ENCODE measurements around the gene MMP23B. TPM values are rescaled to one million over a fixed set of nuclear protein-coding genes. Genes with fewer than 3 reads are reported as not detected.
"Not testable (repeated sequence)": the region's sequence is repeated elsewhere in the genome, so short reads cannot be mapped to it uniquely, and the experiment has no call there.

Gene MMP23B
- total RNA-seq, 1 experiment from 2014 or later, result not detected

- no peak for DNase-seq (ENCODE audit: low spot score)
Measured at GRCh38 chr1:1666526-1666925, 34.6 kb downstream of the MMP23B start.

DNA sequence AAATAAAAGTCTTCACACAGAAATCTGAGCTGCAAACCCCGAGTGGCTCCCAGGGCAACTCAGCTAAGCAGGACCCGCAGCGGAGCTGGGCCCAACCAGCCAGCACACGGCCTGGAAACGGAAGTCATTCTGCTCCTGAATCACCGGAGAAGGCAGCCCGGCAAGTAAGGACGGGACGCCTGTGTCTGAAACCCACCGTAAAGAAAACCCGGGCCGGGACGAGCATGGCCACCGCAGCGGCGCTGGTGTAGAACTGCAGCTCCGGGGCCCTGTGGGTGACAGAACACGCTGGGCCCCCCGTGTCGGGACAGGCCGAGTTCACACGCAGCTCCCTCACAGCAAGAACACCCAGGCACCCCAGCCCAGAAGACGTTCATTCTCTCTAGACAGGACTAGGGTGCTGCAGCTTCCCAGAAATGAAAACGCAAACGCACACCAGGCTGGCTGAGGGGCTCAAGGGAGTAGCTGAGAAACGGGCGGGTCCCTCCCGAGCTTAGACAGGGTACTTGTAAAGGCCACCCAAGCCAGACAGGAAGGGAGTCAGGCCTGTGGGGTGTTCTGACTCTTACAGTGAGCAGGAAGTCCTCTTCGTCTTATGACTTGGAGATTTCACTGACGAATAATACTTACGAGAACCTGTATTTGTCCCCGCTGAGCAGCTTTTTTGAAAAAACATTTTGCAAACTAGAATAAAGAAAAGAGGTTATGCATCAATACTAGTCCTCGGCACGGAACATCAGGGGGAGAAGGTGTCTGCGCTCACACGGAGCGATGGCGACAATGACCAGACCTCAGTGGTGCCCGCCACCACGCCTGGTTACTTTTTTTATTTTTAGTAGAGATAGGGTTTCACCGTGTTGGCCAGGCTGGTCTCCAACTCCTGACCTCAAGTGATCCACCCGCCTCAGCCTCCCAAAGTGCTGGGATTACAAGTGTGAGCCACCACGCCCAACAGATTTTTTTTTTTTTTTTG, 37.8 kb downstream of the MMP23B start:
- no peak for DNase-seq (ENCODE audit: low spot score)

DNA sequence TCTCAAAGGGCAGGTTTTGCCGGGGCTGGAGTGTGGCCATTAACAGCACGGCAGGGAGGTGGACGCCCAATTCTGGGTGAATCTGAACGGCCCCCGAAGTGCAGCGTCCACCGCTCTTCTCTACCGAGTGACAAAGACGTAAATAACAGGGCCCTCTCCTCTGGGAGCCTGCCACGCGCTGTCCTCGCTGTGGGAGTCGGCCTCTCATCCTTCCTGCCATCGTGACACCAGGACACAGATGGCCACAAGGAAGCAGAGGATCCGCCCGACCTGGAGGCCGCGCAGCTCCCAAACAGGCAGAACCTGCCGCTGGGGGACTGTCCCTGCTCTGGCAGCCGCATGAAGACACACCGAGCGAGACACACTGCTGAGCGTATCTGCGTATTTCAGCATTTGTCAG, 38.9 kb downstream of the MMP23B start:
- DNase-seq (ENCODE audit: low spot score), result no peak

DNA sequence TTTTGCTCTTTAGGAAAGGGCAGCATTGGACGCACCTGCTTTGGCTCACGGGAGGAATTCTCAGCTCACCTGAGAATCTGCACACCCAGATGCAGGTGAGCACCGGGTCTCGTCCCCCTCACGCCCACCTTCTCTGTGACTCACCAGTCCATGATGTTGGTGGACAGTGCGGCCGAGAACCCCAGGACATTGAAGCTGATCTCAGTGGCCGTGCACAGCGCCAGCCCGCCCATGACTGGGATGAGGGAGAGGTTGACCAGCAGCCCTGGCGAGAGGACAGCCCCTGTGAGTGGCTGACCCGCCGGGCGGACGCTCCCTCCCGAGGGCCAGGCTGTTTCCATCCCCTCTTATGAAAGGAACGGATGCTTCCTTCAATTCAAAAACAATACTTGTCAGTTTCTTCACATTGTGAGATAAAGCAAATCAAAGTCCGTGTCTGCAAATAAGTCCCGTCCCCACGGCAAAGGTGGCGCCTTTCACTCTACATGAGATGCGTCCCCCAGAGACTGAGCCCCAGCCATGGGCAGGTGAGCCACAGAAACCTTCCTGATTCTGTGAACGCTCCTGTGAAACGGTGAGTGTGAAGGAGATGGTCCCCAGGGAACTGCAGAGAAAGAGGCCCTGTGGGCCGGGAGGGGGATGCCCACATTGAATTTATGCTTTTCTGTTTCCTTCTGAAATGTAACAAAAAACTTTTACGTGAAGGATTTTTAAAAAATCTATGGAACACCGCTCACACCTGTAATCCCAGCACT, 39.6 kb downstream of the MMP23B start:
- DNase-seq (ENCODE audit: low spot score), result no peak

DNA sequence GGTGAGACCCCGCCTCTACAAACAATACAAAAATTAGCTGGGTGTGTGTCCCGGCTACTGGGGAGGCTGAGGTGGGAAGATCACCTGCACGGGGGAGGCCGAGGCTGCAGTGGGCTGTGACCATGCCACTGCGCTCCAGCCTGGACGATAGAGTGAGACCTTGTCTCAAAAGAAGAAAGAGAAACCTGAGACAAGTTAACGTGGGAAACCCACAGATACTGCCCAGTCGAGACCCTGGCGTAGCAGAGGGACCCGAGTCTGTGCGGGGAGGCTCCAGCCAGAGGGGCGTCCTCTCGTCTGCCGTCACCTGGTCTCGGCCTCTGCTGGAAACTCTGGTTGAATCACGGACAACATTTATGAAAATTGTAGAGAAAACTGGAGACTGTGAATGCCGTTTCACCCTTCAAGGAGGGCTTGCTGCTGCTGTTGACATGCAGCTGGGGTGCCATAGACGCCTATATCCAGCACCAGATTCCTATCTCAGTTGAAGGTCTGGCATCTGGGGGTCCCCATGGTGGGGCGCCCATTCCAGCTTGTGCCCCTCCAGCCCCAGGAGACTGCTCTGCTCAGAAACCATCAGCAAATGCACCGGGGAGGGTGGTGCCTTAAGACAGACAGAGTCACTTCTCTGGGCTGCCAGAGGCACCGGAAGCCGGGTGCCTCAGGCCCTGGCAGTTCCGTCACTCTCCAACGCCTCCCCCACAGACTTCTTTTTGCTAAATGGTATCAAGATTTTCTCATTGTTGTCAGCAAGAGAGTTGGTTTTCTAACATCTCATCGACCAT, 40.4 kb downstream of the MMP23B start:
- DNase-seq (ENCODE audit: low spot score), result no peak

DNA sequence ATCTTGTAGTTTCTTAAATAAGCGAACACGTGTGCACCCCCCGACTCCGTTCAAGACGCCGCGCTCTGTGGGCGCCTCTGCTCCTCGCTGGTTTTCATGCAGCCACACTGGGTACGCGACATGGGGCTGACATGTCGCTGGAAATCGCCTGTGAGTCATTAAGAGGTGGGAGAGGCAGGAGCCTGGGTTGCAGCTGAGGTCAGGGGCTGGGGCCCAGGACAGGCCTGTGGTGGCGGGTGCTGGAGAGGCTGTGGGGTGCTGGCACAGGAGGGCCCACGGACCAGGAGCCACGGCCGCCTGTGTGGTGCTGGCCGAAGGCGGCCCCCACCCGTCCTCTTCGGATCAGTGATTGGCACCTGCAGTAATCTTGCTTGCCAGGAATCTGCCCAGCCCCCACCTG, 42.8 kb downstream of the MMP23B start:
- DNase-seq (ENCODE audit: low spot score), result not testable (repeated sequence)

DNA sequence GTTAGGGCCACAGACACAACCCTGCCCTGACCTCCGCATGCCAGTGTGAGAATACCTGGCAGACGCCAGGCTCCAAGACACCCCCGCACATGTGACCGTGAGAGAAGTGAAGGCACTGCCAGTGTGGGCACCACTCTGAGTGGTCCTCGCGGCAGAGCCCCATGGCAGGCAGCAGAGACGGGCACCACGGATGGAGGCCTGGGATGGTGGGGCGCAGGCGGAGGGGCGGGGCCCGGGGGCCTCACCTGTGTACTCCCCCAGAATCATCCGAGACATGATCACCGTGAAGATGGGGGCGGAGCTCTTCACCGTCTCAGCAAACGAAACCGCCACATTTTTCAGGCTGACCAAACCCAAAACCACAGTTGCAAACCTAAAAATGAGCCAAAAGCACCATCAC, 43.2 kb downstream of the MMP23B start:
- DNase-seq (ENCODE audit: low spot score), result not testable (repeated sequence)

DNA sequence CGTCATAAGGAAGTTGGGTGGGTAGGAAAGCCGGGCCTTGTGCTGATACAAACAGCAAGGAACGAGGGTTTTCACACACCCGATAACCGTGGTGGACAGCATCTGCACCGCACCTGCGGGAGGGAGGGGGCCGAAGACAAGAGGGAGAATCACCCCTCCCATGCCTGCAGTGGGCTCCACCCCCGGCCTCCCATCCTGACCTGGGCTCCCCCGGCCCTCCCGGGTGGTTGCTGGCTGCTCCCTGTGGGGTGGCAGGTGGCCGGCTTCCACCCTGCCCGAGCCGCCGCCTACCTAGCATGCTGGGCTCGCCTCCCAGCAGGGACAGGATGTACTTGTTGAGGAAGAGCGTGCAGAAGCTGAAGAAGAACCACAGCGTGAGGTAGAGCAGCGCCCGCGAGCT, 44.1 kb downstream of the MMP23B start:
- not testable (repeated sequence) for DNase-seq (ENCODE audit: low spot score)

DNA sequence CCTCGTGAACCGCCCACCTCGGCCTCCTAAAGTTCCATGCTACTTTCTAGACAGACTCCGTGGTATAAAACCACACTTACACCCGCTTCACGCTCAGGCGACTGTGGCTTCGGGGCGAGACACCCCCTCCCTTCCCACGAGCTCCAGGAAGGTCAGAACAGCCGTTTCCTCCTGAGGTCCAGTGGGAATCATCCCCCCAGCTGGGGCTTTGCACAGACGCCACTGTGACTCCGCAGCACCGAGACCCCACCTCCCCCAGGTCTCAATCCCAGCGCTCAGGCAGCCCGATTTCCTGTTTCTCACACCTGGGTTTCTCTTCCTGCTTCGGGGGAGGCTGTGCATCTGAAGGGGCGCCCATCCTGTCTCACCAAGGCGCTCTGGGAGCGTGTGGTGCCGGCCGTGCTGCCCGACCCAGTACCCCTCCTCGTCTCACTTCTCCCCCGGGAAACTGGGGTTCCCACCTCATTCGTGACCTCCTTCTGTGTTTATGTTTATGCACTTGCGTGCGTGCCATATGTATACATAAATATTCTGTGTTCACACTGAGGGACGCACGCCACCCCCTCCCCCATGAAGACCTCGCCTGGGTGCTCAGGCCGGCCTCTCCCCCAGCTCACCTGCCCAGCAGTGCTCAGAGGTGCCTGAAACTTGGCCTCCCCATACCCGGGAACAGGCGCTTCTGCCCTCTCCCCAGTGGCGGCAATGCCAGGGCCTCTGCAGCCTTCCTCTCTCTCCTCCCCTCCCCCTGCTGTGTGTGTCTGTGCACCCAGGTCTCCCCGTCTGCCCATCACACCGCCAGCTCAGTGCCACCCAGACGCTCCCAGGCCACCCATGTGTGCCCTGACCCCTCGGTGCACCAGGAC, 46.0 kb downstream of the MMP23B start:
- no peak for DNase-seq (ENCODE audit: low spot score)

DNA sequence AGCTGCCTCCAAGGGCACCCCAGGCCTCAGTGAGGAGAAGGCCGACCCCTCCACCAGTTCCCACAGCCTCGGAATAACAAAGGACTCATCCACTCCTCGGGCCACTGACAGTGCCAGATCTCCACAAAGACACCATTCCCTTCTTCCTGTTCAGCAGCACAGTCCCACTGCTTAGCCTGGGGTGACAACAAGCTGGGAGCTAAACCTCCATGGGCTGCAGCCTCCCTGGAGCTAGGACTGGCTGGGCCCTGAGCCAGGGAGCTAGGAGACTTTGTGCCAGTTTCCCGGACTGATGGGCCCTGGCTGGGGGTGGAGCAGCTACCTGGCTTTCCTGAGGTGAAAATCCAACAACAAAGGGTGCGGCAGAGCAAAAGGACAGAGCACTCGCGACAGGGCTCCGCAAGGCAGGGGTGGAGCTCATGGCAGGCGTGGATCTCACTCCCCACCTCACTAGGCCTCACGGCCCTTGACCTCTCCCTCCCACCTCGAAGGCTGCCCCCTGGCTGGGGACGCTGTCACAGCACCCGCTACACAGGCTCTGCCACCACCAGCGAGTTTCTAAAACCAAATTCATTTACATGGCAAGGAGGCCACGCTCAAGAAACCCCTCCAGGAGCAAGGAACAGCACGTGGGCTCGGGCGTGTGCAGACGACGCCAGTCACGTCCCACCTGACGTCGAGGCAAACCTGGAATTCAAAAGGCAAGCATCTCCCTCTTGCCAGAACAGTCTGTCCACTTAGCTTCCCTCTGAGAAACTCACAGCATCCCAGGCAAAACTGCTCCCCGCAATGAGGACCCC, 46.8 kb downstream of the MMP23B start:
- no peak for DNase-seq (ENCODE audit: low spot score)

GRCh38 chr1:1680031-1680911, 48.3 kb downstream of the MMP23B start:
- no peak for DNase-seq (ENCODE audit: low spot score)

DNA sequence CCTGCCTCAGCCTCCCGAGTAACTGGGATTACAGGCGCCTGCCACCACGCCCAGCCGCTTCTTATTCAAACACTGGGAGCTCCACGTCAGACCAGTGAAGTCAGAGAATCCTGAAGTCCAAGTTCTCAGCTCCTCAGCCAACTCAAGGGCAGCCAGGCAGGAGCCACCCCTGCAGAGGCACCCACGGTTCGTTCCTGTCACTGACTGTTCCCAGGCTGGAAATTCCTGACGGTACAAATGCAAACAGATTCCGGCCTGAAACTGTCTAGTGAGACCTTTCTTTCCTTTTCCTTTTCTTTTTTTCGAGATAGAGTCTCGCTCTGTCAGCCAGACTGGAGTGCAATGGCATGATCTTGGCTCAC, 48.9 kb downstream of the MMP23B start:
- no peak for DNase-seq (ENCODE audit: low spot score)

GRCh38 chr1:1683104-1683905, 51.3 kb downstream of the MMP23B start:
- no peak for DNase-seq (ENCODE audit: low spot score)

Other genes with a start within 250 kb of the MMP23B start
- 46.0 and 49.4 TPM in 2 replicates for gene CCNL2, start 232.8 kb upstream of the MMP23B start, total RNA-seq (2014; rRNA removed; shearing (Covaris generic))
- 243 and 264 TPM in 2 replicates for gene MRPL20, start 224.9 kb upstream of the MMP23B start, total RNA-seq (2014; rRNA removed; shearing (Covaris generic))
- not detected in 2 replicates for gene ANKRD65, start 210.9 kb upstream of the MMP23B start, total RNA-seq (2014; rRNA removed; shearing (Covaris generic))
- 0.04 TPM in 1 of 2 replicates, not detected in the other for gene VWA1, start 196.5 kb upstream of the MMP23B start, total RNA-seq (2014; rRNA removed; shearing (Covaris generic))
- not detected in 2 replicates for gene ATAD3C, start 182.5 kb upstream of the MMP23B start, total RNA-seq (2014; rRNA removed; shearing (Covaris generic))
- gene ATAD3B, start 160.4 kb upstream of the MMP23B start, total RNA-seq (2014; rRNA removed; shearing (Covaris generic)), result 4.4 and 5.7 TPM in 2 replicates
- 20.9 and 30.3 TPM in 2 replicates for gene ATAD3A, start 120.0 kb upstream of the MMP23B start, total RNA-seq (2014; rRNA removed; shearing (Covaris generic))
- not detected in 2 replicates for gene TMEM240, start 91.5 kb upstream of the MMP23B start, total RNA-seq (2014; rRNA removed; shearing (Covaris generic))
- 83.4 and 130 TPM in 2 replicates for gene SSU72, start 57.3 kb upstream of the MMP23B start, total RNA-seq (2014; rRNA removed; shearing (Covaris generic))
- gene FNDC10, start 32.0 kb upstream of the MMP23B start, total RNA-seq (2014; rRNA removed; shearing (Covaris generic)), result 0.85 and 1.2 TPM in 2 replicates
- 11.8 and 18.5 TPM in 2 replicates for gene MIB2, start 16.7 kb upstream of the MMP23B start, total RNA-seq (2014; rRNA removed; shearing (Covaris generic))
- 4.7 and 10.4 TPM in 2 replicates for gene CDK11B, start 26.8 kb downstream of the MMP23B start, total RNA-seq (2014; rRNA removed; shearing (Covaris generic))
- 18.5 and 20.1 TPM in 2 replicates for gene SLC35E2B, start 60.6 kb downstream of the MMP23B start, total RNA-seq (2014; rRNA removed; shearing (Covaris generic))
- gene CDK11A, start 92.2 kb downstream of the MMP23B start, total RNA-seq (2014; rRNA removed; shearing (Covaris generic)), result 3.8 and 7.0 TPM in 2 replicates
- gene NADK, start 146.3 kb downstream of the MMP23B start, total RNA-seq (2014; rRNA removed; shearing (Covaris generic)), result 27.4 and 36.7 TPM in 2 replicates

Data from H4 (cell line).